AG10803 (cell line): Measurements from ENCODE around the gene CC2D1B.
A peak's percentile ranks its signal among the peaks of the same experiment; 100 is the strongest.

Source experiments
- DNase-seq: peaks from one replicate; pipeline ENCODE4 v3.0.0; 2010; ENCODE audit warnings: low read depth
- H3K4me3 ChIP-seq: 2 replicates; pipeline ENCODE4 v1.5.1; 2011; ENCODE audit warnings: mild to moderate bottlenecking, low read length, control low read depth
- TF ChIP-seq, protein P1 (sequence below): conservative IDR thresholded peaks from 2 replicates; pipeline ENCODE4 v1.5.1; 2011; ENCODE audit warnings: mild to moderate bottlenecking, low read length, control low read depth, inconsistent platforms

CC2D1B gene

DNA sequence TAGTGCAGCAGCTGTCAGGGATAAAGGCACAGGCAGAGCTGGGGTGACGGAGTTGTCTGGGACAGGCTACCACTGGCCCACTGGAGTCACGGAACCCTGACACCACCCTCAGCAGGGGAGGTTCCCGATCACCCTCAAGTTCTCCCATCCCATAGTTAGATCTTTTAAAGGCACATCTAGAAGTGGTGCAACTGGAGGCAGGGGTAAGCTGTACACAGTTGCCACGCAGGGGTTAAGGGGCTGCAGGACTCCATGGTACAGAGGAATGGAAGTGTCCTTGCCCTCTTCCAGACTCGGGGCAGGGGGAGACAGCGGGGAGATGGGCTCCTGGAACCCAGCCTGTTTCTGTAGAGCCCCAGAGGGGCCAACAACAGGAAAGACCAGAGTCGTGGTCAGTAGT, 13.3 kb downstream of the CC2D1B start:
- TF ChIP-seq, protein P1, sequence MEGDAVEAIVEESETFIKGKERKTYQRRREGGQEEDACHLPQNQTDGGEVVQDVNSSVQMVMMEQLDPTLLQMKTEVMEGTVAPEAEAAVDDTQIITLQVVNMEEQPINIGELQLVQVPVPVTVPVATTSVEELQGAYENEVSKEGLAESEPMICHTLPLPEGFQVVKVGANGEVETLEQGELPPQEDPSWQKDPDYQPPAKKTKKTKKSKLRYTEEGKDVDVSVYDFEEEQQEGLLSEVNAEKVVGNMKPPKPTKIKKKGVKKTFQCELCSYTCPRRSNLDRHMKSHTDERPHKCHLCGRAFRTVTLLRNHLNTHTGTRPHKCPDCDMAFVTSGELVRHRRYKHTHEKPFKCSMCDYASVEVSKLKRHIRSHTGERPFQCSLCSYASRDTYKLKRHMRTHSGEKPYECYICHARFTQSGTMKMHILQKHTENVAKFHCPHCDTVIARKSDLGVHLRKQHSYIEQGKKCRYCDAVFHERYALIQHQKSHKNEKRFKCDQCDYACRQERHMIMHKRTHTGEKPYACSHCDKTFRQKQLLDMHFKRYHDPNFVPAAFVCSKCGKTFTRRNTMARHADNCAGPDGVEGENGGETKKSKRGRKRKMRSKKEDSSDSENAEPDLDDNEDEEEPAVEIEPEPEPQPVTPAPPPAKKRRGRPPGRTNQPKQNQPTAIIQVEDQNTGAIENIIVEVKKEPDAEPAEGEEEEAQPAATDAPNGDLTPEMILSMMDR = no peak
- no peak for DNase-seq
- no peak overlapping the region for H3K4me3 ChIP-seq

DNA sequence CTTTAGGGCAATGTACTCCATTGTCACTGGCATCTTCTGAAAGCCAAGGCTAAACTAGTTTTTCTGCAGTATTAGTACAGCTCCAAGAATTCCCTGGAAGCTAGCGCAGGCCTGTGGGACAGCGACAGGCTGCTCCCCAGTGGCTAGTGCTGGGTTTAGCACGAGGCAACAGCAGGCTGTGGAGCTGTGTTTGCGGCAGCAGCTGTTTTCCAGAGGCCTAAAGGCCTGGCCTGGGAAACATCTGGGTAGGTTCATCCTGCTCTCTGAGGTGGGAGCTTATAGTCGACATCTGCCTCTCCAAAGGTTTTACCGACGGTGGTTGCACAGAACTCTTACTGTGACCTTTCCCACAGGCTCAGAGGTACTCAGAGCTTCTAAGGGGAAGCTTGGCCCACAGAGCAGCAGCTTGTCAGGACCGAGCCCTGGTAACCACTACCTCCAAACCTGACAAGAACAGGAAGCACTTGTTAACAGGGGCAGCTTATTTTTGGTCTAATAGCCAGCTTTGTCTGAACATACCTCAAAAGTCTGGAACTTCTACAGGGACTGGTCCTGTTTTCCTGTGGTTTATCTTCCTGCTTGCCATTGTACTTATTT, 17.2 kb downstream of the CC2D1B start:
- no peak overlapping the region for H3K4me3 ChIP-seq
- TF ChIP-seq, protein P1 = peak; percentile 42
- DNase-seq = peak; percentile 40

DNA sequence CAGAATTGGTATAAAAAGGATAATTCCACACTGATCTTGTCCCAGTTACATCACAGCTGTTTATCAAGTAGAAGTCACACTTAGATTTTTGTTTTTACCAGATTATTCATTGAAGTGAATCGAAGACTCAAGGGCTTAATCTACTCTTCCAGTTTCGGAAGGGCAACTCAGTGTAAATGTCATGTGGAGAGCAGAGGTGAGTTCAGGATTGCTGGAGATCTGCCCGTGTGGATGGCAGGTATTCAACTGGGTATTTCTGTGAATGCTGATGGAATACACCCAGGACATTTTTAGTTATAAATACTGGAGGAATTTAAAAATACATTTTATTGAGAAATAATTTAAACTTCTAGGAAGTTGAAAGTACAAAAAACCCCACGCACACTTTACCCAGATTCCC, 19.4 kb downstream of the CC2D1B start:
- TF ChIP-seq, protein P1 = no peak
- DNase-seq = no peak
- H3K4me3 ChIP-seq = no peak overlapping the region

DNA sequence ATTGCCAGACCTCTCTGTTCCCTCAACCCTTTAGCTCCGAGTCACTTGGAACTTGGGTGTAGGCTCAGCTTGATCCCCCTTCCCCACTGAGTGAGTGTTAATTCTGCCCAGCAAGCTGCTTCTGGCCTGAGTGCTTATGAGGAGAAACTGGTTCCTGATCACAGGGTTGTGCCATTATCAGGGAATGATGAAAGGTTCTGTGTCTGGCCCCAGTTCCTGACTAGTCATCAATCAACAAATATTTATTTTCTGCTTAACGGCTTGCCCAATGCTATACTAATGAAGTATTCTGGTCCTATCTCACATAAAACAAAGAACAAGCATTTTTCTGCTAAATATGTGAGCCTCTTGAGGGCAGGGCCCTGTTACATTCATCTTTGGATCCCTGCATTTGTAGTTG, 20.8 kb downstream of the CC2D1B start:
- no peak for DNase-seq
- TF ChIP-seq, protein P1 = no peak
- no peak overlapping the region for H3K4me3 ChIP-seq

DNA sequence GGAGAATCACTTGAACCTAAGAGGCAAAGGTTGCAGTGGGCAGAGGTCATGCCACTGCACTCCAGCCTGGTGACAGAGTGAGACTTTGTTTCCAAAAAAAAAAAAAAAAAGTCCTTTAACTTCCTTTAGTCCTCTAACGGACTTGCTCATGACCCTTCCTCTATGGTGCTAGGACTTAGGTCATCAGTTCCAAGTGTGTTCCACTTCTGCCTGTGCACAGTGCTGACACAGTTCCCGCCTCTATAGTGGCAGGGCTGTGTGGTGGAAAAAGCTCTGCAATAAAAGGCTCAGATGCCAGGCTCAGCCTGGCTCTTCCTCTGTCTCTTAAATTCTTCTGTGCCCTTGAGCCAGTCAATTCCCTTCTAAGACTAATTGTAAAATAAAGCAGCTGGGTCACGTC, 22.0 kb downstream of the CC2D1B start:
- no peak overlapping the region for H3K4me3 ChIP-seq
- TF ChIP-seq, protein P1 = no peak
- no peak for DNase-seq

DNA sequence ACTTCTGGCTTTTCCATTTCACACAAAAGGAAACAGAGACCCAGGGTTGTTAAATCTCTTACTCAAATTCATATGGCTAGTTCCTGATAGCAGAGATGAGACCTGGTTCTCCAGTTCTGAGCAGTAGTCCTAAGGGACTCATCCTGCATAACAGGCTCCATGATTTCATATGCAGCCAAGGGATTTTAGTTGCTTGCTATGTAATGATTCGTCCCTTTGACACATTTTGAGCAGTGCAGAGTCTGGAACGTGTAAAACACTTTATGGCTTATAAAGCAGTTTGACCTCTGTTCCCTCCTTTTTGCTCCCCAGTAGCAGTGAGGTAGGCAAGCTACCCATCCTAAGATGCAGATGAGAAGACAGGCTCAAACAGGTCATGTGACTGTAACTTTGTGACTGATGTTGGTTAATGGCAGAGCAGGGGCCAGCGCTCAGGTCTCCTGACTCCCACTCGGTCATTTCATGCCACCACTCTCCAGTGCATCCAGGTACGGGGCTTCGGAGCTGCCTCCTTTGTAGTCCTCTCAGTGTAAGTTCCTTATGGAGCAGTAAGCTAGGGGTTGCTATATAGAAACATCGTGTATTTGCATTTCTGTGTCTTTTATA, 24.2 kb downstream of the CC2D1B start:
- H3K4me3 ChIP-seq = no peak overlapping the region
- no peak for DNase-seq
- TF ChIP-seq, protein P1 = no peak

DNA sequence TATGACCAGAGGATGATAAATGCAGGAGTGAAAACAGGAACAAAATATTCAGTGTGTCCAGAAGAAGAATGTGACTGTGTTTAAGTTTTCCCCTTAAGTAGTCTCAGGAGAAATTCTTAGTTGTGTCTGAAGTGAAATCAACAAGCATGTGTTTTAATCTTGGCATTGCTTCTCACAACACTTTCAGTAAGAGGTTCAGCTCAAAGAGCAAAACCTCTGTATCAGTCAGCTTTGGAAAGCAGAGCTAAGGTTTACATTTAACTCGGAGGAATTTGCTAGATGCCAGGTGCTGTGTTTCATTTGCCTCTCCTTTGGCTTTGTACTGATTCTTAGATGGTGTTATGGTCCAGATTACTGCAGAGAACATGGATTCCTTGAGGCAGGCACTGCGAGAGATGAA, 28.6 kb downstream of the CC2D1B start:
- TF ChIP-seq, protein P1 = no peak
- H3K4me3 ChIP-seq = no peak overlapping the region
- no peak for DNase-seq
